GM19455 (cell line): ENCODE data around the gene PCSK6.
"Not testable (repeated sequence)": the region's sequence is repeated elsewhere in the genome, so short reads cannot be mapped to it uniquely, and the experiment has no call there.

Experiments used
- ATAC-seq: cut with Tn5 transposase; IDR thresholded peaks from one replicate; pipeline ENCODE4 v1.9.1; 2021; ENCODE audit not compliant: unreplicated experiment

Gene PCSK6

GRCh38 chr15:101361418-101361817 is 128.1 kb downstream of the PCSK6 start:
- no peak for ATAC-seq

- ATAC-seq: no peak
These were observed 130.1 kb downstream of the PCSK6 start for GRCh38 chr15:101359365-101359947.

DNA sequence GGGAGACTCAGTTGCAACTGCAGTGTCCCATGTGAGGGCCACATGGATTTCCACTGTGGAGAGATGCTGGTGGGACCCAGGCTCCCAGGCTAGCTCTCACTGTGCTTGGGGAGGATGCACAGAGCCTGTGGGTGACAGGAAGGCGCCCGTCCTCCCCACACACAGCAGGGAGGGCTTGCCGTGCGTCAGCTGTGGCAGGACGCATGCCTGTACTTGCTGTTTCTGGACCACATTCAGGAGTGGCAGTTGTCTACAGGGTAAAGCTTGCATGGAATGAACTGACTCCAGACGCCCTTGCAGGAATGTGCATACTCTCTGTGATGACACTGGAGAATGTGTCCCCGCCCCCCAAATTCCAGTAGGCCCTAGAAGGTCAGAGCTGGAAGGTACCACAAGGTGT is 130.6 kb downstream of the PCSK6 start:
- no peak for ATAC-seq

- ATAC-seq: no peak
These were observed 131.6 kb downstream of the PCSK6 start for GRCh38 chr15:101357885-101358284.

DNA sequence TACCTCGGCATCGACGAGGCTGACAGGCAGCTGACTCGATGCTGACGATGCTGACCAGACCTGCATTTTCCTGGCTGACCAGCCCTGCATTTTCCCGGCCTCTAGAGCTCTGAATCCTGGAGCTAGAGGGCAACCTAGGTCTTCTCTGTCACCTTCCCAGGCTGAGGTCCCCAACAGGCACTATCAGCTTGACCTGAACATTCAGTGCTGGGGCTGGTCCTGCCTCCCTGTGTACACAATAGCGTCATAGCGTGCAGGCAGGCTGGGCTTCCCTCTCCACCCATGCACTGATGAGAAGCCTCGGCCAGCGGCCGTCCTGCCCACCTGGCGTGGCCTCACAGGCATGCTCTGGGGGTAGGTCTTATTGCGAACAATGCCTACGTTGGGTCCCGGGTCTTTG is 132.2 kb downstream of the PCSK6 start:
- no peak for ATAC-seq

GRCh38 chr15:101356512-101357172 is 132.9 kb downstream of the PCSK6 start:
- ATAC-seq: not testable (repeated sequence)

GRCh38 chr15:101355678-101356464 is 133.6 kb downstream of the PCSK6 start:
- ATAC-seq: no peak

GRCh38 chr15:101354891-101355623 is 134.4 kb downstream of the PCSK6 start:
- ATAC-seq: no peak

GRCh38 chr15:101353240-101353639 is 136.3 kb downstream of the PCSK6 start:
- ATAC-seq: no peak

DNA sequence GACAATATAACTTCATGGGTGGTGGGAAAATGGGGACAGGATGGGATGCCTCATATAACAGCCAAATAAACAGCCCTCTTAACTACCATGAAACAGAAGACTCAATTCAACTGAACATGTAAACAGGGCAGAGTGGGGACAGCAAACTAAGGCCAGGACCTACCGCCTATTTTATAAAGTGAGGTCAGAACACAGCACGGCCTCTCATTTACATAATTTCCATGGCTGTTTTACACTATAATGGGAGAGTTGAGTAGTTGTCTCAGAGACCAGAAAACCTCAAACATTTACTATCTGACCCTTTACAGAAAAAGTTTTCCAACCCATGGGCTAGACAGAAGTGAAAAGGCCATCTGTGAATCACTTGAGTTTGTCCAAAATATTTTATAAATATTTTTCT is 137.8 kb downstream of the PCSK6 start:
- no peak for ATAC-seq

DNA sequence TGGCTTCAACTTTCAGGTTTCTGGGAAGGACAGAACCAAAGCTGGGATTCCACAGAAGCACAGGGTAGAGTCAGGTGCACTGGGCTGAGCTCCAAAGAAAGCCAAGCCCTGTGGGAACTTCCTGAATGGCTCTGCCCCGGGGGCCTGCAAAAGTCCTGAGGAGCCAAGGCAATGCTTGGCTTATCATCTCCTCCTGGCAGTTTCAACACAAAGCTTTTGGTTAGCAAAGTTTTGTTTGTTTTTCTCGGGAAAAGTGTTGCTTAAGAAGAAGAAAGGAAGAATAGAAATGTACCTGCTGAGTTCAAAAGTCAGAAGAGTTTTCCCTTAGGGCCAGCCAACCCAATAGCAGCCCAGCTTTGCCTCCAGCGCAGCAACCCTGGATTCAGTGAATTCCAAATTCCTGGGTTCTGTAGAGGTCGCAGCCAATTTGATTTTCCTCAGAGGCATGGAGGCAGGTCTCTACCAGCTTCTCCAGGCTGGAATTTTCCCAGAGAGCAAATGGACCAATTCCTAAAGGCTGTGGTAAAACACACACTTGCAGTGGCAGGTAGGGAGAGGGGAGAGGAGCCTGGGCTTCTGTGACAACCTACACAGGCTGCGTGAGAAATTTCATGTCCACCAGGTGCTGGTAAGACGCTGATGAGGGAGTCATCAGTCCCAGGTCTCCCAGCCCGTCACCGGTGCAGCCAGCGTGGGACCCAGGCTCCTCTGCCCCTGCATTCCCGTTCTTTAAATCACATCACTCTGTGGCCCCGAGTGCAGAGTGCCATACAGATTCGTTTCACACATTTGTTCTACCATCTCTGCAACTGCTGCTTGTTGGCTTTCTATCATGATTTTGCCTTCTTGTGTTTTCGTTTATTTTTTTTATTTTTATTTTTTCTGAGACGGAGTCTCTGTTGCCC is 140.2 kb downstream of the PCSK6 start:
- no peak for ATAC-seq

DNA sequence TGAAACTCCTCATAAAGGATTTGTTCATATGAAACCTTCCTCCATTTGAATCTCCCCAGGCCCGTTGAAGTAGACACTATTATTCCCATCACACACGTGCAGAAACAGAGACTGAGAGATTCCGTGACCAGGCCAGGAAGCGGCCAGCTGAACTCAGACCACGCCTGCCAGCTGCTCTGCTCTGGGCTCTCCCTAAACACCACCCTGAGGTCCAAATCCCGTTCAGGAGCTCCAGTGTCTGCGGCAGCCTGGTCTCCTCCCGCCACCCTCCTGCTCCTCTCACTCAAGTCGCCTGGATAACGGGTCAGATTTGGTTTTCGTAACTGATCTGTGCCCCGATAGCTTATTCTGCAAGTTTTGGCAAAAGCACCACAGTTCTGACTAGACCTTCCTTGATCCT is 140.9 kb downstream of the PCSK6 start:
- no peak for ATAC-seq

DNA sequence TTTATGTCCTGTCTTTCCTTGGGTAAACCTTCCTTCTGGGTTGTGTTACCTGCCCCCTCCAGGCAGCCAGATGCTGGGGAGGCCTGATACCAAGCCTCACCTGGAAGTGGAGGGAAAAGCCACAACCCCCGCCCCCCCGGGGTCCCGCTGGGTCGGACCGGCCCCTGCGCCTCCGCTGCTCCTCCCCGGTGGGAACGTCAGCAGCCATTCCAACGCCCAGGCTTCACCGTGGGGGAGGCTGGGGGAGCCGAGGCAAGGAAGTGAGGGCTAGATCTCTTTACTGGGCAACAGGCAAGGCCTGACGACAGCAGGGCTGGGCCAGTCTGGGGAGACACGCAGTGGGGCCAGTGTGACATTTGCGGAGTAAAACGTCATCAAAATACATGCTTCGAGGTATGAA is 141.5 kb downstream of the PCSK6 start:
- ATAC-seq: no peak

DNA sequence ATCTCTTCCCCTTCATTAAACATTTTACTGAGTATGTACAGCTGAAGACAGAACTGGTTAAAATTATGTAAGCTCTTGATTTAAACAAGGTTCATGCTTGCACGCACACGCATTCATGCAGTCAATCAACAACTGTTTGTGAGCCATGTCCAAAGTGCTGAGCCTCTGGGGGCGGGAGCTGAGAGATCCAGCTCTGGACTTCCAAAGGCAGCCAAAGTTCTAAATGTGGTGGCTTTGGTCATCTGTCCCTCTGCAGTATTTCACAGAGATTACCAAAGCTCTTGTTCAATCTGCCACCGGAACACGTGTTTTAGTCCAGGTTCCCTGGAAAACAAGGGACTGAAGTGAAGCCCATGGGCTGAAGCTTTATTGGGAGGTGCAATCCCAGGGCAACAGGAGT is 142.1 kb downstream of the PCSK6 start:
- no peak for ATAC-seq

- no peak for ATAC-seq
These were observed 142.6 kb downstream of the PCSK6 start for GRCh38 chr15:101346928-101347327.

DNA sequence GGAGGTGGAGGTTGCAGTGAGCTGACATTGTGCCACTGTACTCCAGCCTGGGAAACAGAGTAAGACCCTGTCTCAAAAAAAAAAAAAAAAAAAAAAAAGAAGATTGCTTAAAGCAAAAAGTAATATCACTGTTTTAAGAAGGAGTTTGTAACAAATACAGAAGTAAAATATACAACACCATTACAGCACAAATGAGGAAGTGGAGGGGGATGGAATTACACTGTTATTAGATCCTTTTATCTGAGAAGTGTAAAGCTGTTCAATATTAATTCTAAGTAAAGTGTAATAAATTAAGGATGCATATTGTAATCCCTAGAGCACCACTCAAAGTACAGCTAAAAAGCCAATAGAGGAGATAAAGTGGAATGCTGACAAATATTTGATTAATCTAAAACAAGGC is 147.5 kb downstream of the PCSK6 start:
- no peak for ATAC-seq

- no peak for ATAC-seq
These were observed 150.9 kb downstream of the PCSK6 start for GRCh38 chr15:101338502-101339057.

- no peak for ATAC-seq
These were observed 151.5 kb downstream of the PCSK6 start for GRCh38 chr15:101337976-101338375.

DNA sequence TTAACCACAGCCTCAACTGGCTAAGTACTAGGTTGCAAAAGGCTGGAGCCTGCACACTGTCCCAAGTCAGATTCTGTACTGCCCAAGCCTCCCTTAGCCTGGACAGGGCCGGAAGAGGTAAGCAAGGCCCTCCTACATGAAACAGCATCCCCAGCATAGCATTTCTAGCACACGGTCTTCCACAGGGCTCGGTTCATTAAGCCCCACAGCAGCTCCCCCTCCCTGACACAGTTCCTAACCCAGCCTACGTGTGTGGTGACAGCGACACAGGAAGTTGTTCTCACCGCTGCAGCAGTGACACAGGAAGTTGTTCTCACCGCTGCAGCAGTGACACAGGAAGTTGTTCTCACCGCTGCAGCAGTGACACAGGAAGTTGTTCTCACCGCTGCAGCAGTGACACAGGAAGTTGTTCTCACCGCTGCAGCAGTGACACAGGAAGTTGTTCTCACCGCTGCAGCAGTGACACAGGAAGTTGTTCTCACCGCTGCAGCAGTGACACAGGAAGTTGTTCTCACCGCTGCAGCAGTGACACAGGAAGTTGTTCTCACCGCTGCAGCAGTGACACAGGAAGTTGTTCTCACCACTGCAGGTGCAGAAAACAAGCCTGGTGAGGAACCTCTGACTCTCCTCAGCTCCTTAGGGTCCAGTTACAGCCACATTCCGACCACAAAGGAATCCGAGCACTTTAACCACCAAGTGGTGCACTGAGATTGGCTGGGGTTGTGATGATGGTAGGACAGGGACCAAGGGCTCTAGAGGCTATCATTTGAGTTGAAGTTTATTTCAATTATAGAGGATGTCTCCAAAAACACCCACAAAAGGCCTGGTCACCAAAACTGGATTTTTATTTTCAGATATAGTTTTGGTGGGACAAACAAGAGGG is 155.4 kb downstream of the PCSK6 start:
- ATAC-seq: not testable (repeated sequence)
